Stimulated activated CD4-positive, alpha-beta T cell treated with anti-CD3 and anti-CD28 coated beads, Interleukin-15, amount 100 ng/mL, for 48 hours (primary cell): ENCODE measurements around the gene CDC37.

Experiments
- DNase-seq, 2 donors: peaks; one replicate each; pipeline ENCODE4 v3.0.0-alpha.2; 2020; ENCODE audit warnings: low read depth in 2 of 2

The CDC37 gene

GRCh38 chr19:10403137-10404021, at the start of gene CDC37:
Gene CDC37 (minus strand): TSS chr19:10403542. CDS start chr19:10403479, 63 bp downstream.
- DNase-seq, result peak; percentile 95 to 98

GRCh38 chr19:10450853-10451609, 47.7 kb upstream of the CDC37 start:
- no peak for DNase-seq

GRCh38 chr19:10450191-10450852, 47.0 kb upstream of the CDC37 start:
- no peak for DNase-seq

GRCh38 chr19:10449037-10449436, 45.7 kb upstream of the CDC37 start:
- no peak for DNase-seq

DNA sequence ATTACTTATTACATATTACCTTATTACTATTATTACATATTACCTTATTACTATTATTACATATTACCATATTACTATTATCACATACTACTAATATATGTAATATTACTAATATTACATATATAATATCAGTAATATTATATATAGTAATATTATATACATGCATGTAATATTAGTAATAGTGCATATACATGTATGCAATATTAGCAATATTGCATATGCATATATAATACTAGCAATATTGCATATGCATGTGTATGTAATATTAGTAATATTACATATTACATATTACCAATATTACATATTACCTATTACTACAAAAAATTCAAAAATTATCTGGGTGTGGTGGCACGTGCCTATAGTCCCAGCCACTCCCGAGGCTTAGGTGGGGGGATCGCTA, 39.4 kb upstream of the CDC37 start:
- DNase-seq, result no peak

DNA sequence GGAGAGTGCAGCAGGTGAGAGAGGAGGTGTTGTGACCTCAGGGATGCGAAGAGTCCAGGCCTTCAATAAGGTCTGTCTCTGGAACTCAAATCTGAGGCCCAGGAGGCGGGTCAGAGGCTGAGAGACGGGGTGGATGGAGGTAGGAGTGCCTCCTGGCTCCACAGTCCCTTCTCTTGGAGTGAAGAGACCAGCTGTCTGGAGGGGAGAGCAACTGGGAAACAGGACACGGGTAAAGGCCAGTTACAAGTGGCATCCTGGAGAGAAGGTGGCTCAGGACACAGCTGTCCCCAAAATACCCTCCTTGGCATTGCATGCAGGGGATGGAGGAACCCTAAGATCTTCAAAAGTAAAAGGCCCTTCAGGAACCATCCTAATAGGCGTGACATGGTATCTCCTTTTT, 36.2 kb upstream of the CDC37 start:
- DNase-seq, result no peak

- DNase-seq, result no peak
Measured at GRCh38 chr19:10433131-10433536, 29.8 kb upstream of the CDC37 start.

- no peak for DNase-seq
Measured at GRCh38 chr19:10432736-10433130, 29.4 kb upstream of the CDC37 start.

DNA sequence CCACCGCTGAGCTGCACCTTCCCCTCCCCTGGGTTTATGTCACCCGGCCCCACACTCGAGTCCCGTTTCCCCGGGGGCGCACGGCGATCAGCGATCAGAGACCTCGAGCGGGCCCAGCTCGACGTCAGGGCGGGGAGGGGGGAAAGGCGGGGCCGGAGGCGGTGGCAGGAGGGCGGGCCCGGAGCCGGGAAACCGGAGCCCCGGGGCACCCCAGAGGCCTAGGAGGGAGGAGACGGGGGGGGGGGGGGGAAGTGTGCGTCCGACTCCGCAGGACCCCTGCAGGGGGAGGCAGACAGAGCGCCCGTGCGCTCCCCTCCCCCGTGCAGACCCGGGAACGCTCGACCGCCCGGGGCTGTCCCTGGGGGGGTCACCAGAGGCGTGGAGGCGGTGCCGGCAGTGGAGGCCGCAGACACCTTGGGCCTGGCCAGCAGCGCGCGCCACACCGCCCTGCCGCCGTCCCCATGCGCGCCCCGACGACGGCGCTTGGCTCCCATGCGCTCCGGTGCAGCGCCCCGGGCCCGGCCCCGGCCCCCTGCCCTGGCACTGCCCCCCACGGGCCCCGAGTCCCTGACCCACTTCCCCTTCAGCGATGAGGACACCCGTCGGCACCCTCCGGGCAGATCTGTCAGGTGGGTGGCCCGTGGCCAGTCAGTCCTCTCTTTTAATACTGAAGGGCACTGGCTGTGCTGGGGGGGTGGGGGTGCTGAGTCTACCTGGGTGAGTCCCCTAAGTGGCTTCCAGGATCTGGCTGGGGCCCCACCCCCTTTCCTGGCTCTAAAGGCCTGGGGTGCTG, 28.8 kb upstream of the CDC37 start:
- peak in 1 of 2 donors; percentile 54 for DNase-seq

- no peak for DNase-seq
Measured at GRCh38 chr19:10431254-10431942, 28.1 kb upstream of the CDC37 start.

GRCh38 chr19:10430505-10431253, 27.3 kb upstream of the CDC37 start:
- DNase-seq, result no peak

- no peak for DNase-seq
Measured at GRCh38 chr19:10428996-10429381, 25.6 kb upstream of the CDC37 start.

DNA sequence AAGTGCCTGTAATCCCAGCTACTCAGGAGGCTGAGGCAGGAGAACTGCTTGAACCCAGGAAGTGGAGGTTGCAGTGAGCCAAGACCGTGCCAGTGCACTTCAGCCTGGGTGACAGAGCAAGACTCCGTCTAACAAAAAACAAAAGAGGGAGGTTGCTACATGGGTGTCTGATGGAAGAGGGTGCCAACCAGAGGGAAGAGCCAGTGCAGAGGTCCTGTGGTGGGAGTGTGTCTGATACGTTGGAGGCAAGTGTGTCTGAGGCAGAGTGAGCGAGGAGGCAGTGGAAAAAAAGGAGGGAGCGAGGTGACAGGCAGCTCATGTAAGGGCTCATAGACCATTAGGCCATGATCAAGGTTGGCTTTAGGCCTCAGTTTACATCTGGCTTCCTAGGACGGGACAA, 23.8 kb upstream of the CDC37 start:
- no peak for DNase-seq

DNA sequence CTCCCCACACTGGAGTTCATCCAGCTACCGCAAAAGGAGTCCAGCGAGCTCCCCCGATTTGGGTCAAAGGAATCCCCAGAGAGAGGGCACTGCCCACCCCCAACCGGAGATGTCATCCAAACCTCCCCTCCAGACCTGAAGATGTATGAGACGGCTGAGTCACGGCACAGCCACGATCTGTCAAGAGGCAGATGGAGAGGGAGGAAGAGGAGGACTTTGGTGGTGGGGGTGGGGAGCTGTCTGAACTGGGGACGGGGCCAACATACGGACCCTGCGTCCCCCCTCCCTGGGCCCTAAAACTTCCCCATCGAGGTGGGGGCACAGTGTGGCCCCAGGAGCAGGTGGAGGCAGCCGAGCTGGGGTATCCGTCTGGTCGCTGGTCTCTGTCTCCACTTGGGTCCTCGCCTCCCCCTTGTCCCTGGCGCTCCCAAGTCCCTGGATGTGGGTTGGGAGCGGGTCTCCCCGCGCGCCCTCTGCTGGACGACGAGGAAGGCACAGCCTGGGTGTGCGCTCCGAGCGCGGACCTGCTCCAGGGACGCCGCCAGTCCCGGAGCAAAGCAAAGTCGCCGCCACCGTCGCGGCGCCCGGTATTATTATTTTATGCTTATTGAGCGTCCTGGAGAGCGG, 20.8 kb upstream of the CDC37 start:
- DNase-seq, result peak in 1 of 2 donors; percentile 59

DNA sequence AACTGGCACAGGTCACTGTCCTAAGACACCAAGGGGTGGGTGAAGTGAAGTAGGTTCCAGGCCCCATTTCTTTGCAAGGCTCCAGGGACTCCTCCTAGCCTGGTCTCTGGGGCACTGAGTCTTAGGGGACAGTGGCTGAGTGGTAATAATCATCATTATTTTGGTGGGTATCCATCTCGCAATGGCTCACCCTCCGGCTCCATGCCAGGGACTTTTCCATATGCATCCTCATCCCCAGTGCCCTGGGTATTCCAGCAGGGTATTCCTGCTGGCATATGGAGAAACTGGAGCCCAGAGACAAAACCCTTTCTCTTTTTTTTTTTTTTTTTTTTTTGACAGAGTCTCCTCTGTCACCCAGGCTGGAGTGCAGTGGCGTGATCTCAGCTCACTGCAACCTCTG, 19.5 kb upstream of the CDC37 start:
- DNase-seq, result no peak

DNA sequence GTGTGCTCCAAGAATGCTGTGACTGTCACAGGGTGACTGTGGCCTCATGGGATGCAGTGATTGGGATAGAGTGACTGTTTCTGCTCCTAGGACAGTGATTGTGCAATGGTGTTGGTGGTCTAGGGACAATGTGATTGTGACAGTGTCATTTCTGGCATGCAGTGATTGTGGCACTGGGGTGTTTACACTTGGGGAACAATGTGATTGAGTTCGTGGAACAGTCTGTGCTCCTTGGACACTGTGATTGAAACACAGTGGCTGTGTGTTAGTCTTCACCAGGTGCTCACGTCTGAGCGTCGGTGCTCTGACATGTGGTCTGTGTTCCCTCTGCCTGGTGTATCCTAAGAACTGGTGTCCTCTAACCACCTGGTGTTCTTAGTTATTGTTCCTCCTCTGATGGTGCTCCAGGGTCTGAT, 18.7 kb upstream of the CDC37 start:
- DNase-seq, result no peak

- DNase-seq, result no peak
Measured at GRCh38 chr19:10421240-10422045, 18.1 kb upstream of the CDC37 start.

DNA sequence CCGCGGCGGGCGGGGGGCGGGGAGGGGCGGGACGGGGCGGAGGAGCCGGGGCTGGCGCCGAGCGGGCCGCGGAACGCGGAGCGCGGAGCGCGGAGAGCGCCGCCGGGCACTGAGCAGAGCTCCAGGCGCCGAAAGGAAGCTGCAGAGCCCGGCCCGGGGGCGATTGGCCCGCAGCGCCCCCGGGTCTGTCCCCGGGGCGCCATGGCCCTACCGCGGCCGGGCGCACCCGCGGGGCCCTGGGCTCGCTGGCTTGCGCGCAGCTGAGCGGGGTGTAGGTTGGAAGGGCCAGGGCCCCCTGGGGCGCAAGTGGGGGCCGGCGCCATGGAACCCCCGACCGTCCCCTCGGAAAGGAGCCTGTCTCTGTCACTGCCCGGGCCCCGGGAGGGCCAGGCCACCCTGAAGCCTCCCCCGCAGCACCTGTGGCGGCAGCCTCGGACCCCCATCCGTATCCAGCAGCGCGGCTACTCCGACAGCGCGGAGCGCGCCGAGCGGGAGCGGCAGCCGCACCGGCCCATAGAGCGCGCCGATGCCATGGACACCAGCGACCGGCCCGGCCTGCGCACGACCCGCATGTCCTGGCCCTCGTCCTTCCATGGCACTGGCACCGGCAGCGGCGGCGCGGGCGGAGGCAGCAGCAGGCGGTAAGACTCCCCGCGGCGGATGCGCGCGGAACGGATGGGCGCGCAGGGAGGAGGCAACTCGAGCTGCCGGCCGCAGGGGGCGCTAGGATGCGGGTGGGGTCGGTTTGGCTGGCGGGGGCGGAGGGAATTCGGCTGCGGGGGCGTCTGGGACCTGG, 17.3 kb upstream of the CDC37 start, which contains the start of gene PDE4A:
Gene PDE4A, plus strand, starts transcription at position 95 of the 796 bp plus-strand sequence. Its CDS starts 227 bp downstream, at position 322.
- DNase-seq, result peak in 1 of 2 donors; percentile 59
